ENCODE results near the gene RBKS. TPM values are rescaled to one million over a fixed set of nuclear protein-coding genes. Genes with fewer than 3 reads are reported as not detected.
A peak's percentile ranks its signal among the peaks of the same experiment; 100 is the strongest.

RBKS gene
- total RNA-seq, 3 donors from 2014 or later: 5.9 to 10.6 (median 10.3) TPM

DNA sequence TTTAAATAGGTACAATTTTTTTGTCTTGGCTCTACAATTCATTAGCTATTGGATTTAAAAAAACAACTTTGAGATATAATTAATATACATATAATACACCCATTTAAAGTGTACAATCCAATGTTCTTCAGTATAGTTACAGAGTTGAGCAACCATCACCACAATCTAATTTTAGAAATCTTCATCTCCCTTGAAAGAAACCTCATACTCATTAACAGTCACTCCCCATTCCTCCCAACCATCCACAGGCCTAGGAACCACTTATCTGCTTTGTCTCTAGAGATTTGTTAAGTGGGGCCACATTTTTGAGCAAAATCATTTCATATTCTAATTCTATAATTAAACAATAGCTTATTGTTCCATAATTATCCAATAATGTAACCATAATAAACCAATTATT, 86.0 kb downstream of the RBKS start:
- intact Hi-C loops (cut with DNase I, micrococcal nuclease): no loop called here

DNA sequence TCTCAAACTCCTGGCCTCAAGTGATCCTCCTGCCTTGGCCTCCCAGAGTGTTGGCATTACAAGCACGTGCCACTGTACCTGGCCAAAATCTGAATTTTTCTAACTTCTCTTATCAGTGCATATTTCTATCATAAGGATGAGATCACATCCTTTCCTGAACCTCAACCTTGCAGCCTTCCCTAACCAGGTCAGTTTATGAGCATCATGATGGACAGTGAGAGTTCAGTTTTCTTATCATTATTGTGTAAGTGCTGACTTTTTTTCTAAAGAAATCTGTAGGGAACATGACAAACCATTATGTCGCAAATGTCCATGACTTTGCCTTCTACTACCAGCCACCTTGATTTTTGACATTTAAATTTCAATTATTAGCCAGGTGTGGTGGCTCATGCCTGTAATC, 87.1 kb downstream of the RBKS start:
- intact Hi-C loops (cut with DNase I, micrococcal nuclease): no loop called here
- no peaks in the 10 kb centered on the region for H3K36me3 ChIP-seq (ENCODE audit: low read depth)
- no peaks in the 10 kb centered on the region for H3K9me3 ChIP-seq
- no peak for ATAC-seq
- DNase-seq: no peak
- TF ChIP-seq, protein P1, sequence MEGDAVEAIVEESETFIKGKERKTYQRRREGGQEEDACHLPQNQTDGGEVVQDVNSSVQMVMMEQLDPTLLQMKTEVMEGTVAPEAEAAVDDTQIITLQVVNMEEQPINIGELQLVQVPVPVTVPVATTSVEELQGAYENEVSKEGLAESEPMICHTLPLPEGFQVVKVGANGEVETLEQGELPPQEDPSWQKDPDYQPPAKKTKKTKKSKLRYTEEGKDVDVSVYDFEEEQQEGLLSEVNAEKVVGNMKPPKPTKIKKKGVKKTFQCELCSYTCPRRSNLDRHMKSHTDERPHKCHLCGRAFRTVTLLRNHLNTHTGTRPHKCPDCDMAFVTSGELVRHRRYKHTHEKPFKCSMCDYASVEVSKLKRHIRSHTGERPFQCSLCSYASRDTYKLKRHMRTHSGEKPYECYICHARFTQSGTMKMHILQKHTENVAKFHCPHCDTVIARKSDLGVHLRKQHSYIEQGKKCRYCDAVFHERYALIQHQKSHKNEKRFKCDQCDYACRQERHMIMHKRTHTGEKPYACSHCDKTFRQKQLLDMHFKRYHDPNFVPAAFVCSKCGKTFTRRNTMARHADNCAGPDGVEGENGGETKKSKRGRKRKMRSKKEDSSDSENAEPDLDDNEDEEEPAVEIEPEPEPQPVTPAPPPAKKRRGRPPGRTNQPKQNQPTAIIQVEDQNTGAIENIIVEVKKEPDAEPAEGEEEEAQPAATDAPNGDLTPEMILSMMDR (IDR thresholded peaks at IDR 0.05): no peak
- no peak overlapping the region for H3K4me3 ChIP-seq
- no peaks in the 10 kb centered on the region for H3K4me1 ChIP-seq (ENCODE audit: low read depth)

More for the DNA sequence above, 86.0 kb downstream of the RBKS start:
- no peaks in the 10 kb centered on the region for H3K9me3 ChIP-seq
- no peaks in the 10 kb centered on the region for H3K36me3 ChIP-seq (ENCODE audit: low read depth)
- TF ChIP-seq, protein P1 (IDR thresholded peaks at IDR 0.05): no peak
- no peak for DNase-seq
- H3K4me3 ChIP-seq: no peak overlapping the region
- no peaks in the 10 kb centered on the region for H3K4me1 ChIP-seq (ENCODE audit: low read depth)
- no peak for ATAC-seq

DNA sequence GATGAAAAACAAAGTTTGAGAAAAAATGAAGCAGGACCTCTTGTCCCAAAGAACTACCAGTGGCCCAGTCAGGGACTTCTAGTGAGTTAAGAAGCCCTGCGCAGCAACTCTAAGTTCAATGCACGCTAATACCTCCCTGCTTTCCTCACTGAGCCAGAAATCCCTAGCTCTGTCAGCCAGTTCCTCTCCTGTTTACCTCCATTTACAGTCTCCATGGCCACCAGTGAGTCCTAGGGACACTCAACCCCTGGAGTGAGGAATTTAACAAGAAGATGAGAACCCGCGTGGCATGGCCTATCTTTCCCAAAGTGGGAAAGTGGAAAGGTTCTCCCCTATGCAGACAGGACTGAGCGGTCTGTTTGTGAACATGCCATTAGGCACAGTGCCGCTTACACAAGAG, 87.6 kb downstream of the RBKS start:
- Histone ChIP-seq H3K36me3 (ENCODE audit: low read depth) (no peaks in the 10 kb centered on the region), H3K9me3 (no peaks in the 10 kb centered on the region), H3K4me1 (ENCODE audit: low read depth) (no peaks in the 10 kb centered on the region), H3K4me3 (no peak overlapping the region)
- ATAC-seq (no peak), DNase-seq (no peak)
- intact Hi-C loops (cut with DNase I, micrococcal nuclease): no loop called here
- TF ChIP-seq, protein P1 (IDR thresholded peaks at IDR 0.05): no peak

DNA sequence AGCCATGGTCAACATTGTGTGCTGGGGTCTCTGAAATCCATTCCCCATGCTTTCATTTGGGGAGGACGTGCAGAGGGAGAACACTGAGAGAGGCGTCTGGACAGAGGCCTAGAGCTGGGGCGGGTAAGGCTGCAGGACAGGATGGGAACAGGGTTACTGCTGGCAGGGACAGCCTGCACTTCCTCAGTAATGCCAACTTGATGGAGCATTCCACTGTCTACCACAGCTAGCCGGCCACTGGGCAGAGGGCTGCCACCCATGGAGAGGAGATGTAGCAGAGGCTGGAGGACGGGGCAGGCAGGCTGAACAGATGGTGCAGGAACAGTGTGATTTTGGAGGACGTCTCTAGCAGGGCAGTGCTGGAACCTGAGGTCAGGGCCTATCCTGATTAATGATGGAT, 89.3 kb downstream of the RBKS start:
- no peak for DNase-seq
- H3K4me1 ChIP-seq (ENCODE audit: low read depth): no peaks in the 10 kb centered on the region
- intact Hi-C loops (cut with DNase I, micrococcal nuclease): no loop called here
- H3K9me3 ChIP-seq: no peaks in the 10 kb centered on the region
- H3K4me3 ChIP-seq: no peak overlapping the region
- TF ChIP-seq, protein P1 (IDR thresholded peaks at IDR 0.05): no peak
- no peak for ATAC-seq
- no peaks in the 10 kb centered on the region for H3K36me3 ChIP-seq (ENCODE audit: low read depth)

DNA sequence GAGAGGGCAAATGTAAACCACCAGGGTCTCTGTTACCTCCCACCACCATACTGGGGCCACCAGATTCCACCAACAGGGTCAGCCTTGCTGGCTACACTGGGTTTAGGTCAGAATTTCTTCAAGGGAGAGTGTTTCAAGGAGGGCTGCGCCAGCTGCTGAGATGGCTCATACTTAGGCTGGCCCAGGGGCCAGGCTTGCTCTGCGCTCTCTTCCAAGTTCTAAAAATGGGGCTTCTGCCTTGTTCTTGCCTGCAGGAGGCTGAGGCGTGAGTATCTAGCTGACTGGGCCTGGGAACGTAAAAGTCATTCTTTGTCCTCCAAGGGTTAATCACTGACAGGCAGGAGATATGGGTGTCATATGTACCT, 90.6 kb downstream of the RBKS start:
- no peaks in the 10 kb centered on the region for H3K36me3 ChIP-seq (ENCODE audit: low read depth)
- intact Hi-C loops (cut with DNase I, micrococcal nuclease): no loop called here
- TF ChIP-seq, protein P1 (IDR thresholded peaks at IDR 0.05): no peak
- DNase-seq (no peak), ATAC-seq (no peak)
- no peaks in the 10 kb centered on the region for H3K4me1 ChIP-seq (ENCODE audit: low read depth)
- H3K4me3 ChIP-seq: no peak overlapping the region
- no peaks in the 10 kb centered on the region for H3K9me3 ChIP-seq

DNA sequence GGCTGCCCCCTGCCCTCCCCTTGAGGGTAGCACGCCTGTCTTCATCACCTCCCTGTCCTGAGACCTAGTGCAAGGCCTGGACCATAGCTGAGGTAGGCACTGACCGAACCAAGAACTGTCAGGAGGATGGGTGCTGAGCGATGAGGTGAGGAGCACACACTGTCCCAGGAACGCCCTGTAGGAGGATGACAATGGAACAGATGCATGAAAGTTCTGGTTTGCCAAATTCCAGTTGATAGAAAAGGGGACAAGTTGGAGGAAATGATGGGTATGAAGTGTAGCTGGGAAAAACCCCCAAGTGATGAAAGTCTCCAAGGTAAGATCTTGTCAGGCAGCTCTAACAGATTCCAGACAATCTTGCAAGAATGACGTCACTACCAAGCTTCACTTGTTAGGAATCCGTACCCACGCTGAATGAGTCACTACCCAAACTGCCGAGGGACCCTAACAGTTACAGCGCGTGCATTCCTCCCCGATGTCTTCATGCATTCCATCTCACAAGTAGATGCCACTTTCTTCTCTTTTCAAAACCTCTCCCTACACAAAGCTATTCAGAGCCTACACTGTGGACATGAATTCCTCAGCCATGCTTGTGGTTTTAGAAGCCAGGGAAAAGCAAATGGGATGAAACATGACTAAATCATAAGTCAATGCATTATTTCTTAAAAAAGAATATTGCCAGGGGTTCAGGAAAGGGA, 91.1 kb downstream of the RBKS start:
- ATAC-seq: peak; percentile 53
- Histone ChIP-seq H3K4me1 (ENCODE audit: low read depth) (no peaks in the 10 kb centered on the region), H3K4me3 (no peak overlapping the region), H3K9me3 (no peaks in the 10 kb centered on the region), H3K36me3 (ENCODE audit: low read depth) (no peaks in the 10 kb centered on the region)
- DNase-seq: no peak
- intact Hi-C loops (cut with DNase I, micrococcal nuclease): no loop called here
- TF ChIP-seq, protein P1 (IDR thresholded peaks at IDR 0.05): no peak
